GM19025 (cell line): Measurements from ENCODE around the gene ROM1.
"Not testable (repeated sequence)": the region's sequence is repeated elsewhere in the genome, so short reads cannot be mapped to it uniquely, and the experiment has no call there.

Experiments used
- ATAC-seq: cut with Tn5 transposase; IDR thresholded peaks from one replicate; pipeline ENCODE4 v1.9.1; 2021; ENCODE audit warnings: mild to moderate bottlenecking, low read depth, moderate library complexity; ENCODE audit not compliant: unreplicated experiment

Gene ROM1

DNA sequence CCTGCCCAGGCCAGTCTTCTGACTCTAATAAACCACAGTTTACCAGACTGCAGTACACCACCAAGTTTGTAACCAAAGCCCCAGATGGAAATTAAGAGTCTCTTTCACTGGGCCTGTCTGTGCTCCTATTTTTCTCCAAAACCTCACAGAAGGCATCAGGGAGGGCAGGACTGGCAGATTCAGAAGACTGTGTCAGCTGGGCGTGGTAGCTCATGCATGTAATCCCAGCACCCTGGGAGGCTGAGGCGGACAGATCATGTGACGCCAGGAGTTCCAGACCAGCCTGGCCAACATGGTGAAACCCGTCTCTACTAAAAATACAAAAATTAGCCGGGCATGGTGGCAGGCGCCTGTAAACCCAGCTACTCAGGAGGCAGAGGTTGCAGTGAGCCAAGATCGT is 27.7 kb upstream of the ROM1 start:
- ATAC-seq, result not testable (repeated sequence)

GRCh38 chr11:62588966-62589637 is 24.0 kb upstream of the ROM1 start:
- ATAC-seq, result no peak

- ATAC-seq, result peak; percentile 84
These were observed 21.5 kb upstream of the ROM1 start, which contains the start of gene TUT1 for GRCh38 chr11:62591448-62592145. TSS of gene TUT1 (minus strand) at chr11:62591523. CDS start at chr11:62591485, 38 bp downstream.

GRCh38 chr11:62592146-62592815 is 20.8 kb upstream of the ROM1 start:
- no peak for ATAC-seq

DNA sequence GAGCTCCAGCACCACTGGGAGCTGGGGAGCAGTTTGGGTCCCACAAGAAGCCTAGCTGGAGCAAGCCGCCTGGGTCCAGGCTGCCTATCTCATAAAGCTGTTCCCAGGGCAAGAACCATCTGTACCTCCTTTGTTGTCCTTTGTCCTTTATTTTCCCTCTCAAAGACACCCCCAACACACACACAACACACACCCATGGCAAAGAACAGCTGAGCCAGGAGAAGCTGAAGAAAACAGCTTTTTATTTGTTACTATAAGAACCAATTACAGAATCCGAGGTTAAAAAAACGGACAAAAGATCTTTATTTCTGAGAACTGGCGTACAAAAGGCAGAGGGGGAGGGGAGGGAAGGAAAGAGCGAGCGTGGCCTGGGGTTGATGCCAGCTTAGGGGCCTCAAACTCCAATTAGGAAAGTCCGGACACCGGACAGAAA is 20.1 kb upstream of the ROM1 start:
- no peak for ATAC-seq

GRCh38 chr11:62593434-62594044 is 19.5 kb upstream of the ROM1 start:
- ATAC-seq, result no peak

- ATAC-seq, result no peak
These were observed 17.9 kb upstream of the ROM1 start for GRCh38 chr11:62595124-62595523.

- peak; percentile 40 for ATAC-seq
These were observed 13.9 kb upstream of the ROM1 start for GRCh38 chr11:62599069-62599696.

DNA sequence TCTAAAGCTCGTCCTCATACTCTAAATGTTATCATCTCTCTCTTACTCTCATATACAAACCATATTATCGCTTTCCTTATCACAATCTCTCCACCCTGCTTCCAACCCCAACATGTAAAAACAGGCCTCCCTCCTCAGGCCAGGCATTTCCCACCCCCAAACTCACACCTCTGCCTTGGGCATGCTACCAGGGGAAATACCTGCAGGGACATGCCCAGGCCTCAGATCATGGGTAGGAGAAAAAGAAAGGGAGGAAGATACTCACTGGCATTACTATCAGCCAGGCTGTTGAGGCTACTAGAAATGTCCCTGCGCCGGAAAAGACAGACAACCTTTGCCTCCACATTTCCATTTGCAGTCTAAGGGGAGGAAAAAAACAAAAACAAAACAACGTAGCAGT is 13.2 kb upstream of the ROM1 start:
- no peak for ATAC-seq

DNA sequence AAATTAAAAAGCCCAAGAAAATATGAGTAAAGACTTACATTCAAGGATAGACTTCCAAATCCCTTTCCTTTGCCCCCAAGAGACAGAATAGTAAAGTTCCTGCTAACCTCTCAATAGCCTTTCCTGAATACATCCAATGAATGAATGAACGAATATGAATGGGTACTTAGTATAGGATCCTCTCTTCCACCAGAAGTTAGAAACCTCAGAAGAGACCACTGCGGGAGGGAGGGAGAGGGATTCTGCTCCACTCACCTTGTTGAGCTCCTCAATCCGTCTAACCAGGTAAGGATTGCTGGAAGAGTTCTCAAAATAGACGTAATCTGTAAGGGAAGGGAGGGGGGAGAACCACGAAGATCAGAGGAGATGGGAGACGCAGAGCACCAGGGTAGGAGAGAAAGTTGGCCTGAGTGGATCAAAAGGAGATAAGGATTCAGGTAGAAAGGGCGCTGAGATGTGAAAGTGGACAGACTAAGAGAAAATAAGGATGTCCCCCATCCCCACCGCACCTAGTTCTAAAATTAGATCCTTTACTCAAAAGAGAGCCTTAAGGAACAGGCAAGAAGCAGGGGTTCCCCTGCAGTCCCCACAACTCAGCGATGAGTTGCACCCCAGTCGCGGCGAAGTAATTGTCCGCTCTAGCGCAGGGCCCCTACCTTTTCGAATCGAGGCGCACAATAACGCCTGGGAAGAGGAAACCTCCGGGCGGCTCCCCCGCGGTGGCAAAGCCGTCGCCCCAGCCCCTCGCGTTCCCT is 12.5 kb upstream of the ROM1 start:
- no peak for ATAC-seq

DNA sequence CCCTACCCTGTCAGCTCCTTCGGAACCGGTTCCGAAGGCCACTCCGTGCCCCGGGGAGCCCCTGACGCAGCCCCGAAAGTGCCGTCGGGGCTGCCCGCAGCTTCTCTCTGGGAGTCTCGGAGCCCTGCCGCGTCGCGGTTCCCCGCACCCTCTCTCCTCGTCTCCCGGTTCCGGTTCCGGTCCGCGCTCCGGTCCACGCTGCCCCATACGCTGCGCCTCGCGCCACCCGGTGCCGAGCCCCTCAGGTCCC is 12.0 kb upstream of the ROM1 start:
- no peak for ATAC-seq

GRCh38 chr11:62601372-62602140 is 11.5 kb upstream of the ROM1 start, which contains the start of gene MTA2:
TSS of gene MTA2 (minus strand) at chr11:62601865. CDS start at chr11:62601450, 415 bp downstream.
- ATAC-seq, result peak; percentile 66

- no peak for ATAC-seq
These were observed 10.7 kb upstream of the ROM1 start for GRCh38 chr11:62602141-62603071.

DNA sequence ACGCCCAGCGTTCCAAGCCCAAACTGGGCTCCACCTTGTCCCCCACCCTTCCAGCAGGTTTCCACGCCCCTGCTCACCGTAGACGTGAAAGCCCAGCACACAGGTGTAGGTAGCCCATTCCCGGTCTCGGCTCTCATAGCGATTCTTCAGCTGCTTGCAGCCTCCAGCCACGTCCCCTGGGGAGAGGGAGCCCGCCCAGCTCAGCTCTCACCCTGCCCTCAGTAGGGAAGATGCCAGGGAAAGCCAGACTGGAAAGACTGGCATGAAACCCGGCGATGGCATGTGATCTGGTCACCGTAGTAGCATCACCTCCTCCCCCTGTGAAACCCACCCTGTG is 10.0 kb upstream of the ROM1 start:
- no peak for ATAC-seq

DNA sequence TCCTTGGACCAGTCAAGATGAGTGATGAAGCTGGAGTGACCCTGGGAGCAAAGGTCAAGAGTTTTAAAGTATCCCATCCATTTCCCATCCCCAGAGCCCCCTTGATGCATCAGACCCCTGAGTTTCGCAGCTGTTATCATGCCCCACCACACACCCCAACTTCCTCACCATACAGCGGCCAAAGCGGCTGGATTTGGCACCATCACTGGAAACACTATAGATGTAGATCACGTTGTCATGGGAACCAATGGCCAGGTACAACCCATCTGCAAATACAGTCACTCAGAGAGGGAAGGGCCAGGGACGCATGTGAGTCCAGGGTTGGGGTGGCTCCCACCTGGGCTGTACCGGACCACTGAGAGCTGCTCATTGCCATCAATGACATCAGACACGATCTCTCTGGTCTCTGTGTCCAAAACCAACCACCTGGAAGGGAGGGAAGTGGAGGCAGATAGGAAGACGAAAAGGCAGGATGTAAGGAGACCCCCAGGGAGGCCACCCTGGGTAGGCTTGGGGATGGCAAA is 9.2 kb upstream of the ROM1 start:
- ATAC-seq, result no peak

GRCh38 chr11:62604460-62605120 is 8.5 kb upstream of the ROM1 start:
- ATAC-seq, result no peak

- ATAC-seq, result no peak
These were observed 7.6 kb upstream of the ROM1 start for GRCh38 chr11:62605467-62605866.

DNA sequence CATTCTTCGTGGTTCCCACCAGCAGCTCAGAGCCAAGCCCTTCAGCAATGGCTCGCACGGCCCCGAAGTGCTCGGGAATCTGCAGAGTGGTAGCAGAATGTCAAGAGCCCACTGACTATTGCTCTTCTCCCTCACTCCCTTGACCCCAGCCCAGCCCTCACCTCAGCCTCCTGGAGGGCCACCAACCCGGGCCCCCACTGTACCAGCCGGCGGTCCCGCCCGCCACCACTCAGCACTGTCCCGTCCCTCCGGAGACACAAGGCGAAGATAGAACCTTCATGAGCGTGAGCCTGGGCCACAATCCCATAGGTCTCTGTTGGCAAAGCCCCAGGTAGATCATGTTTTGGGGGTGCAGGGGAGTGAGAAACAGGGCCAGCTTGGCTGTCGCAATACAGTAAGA is 7.2 kb upstream of the ROM1 start:
- ATAC-seq, result no peak
